GM20000 (cell line): Measurements from ENCODE around the gene ARID5A.

Experiments used
- DNase-seq: peaks from one replicate; pipeline ENCODE4 v3.0.0; 2012; ENCODE audit warnings: low spot score
- TF ChIP-seq, protein P1 (sequence below): IDR thresholded peaks from 2 replicates; pipeline ENCODE4 v1.5.1; 2012; ENCODE audit warnings: mild to moderate bottlenecking, control low read depth; ENCODE audit errors: extremely low read depth, missing control alignments

Gene ARID5A

DNA sequence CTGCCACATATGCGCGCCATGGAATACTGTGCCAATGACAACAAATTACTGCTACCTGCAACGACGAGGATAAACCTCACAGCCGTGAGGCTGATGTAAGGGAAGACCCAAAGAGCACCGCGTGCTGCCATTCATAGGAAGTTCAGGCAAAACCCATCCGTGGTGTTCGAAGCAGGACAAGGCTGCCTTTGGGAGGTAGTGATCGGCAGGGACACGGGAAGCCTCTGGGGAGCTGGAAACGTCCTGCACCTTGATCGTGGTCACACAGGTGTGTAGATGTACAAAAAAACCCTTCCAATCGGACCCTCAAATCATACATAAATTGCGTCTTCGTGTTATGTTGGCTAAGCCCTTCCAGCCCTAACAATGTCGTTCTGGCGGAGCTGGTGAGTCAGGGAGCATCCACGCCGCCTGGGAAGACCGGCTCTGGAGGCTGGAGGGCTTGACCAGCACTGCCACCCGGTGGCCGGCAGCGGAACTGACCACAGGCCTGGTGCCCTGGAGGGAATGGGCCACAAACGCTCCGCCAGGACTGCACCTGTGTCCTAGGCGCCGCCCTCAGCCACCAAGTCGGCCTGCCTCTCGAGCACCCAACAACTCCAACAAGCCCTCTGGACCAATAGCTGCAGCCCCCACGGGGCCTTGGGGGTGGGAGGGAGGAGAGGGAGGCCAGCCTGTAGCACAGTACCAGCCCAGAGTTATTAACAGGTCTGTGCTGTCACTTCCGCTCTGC lies 27.3 kb upstream of the ARID5A start:
- TF ChIP-seq, protein P1, sequence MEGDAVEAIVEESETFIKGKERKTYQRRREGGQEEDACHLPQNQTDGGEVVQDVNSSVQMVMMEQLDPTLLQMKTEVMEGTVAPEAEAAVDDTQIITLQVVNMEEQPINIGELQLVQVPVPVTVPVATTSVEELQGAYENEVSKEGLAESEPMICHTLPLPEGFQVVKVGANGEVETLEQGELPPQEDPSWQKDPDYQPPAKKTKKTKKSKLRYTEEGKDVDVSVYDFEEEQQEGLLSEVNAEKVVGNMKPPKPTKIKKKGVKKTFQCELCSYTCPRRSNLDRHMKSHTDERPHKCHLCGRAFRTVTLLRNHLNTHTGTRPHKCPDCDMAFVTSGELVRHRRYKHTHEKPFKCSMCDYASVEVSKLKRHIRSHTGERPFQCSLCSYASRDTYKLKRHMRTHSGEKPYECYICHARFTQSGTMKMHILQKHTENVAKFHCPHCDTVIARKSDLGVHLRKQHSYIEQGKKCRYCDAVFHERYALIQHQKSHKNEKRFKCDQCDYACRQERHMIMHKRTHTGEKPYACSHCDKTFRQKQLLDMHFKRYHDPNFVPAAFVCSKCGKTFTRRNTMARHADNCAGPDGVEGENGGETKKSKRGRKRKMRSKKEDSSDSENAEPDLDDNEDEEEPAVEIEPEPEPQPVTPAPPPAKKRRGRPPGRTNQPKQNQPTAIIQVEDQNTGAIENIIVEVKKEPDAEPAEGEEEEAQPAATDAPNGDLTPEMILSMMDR = peak; percentile 87
- DNase-seq = peak; percentile 83

DNA sequence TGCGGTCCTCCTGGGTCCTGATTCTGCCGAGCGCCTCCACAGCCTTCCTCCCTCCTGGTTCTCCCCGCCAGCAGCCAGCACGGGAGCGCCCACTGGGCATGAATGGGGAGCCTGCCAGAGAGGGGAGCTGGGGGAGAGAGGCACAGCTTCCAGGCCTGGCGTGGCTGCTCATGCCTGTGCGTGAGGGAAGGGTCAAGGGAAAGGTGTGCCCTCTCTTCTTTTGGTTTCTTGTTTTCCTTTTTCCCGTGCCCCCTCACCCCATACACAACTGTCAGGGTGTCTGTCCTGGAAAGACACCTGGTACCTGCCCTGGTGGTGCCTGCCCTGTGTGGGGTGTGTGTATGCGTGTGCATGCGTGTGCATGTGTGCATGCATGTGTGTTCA lies 26.7 kb upstream of the ARID5A start:
- no peak for DNase-seq
- TF ChIP-seq, protein P1 = no peak

DNA sequence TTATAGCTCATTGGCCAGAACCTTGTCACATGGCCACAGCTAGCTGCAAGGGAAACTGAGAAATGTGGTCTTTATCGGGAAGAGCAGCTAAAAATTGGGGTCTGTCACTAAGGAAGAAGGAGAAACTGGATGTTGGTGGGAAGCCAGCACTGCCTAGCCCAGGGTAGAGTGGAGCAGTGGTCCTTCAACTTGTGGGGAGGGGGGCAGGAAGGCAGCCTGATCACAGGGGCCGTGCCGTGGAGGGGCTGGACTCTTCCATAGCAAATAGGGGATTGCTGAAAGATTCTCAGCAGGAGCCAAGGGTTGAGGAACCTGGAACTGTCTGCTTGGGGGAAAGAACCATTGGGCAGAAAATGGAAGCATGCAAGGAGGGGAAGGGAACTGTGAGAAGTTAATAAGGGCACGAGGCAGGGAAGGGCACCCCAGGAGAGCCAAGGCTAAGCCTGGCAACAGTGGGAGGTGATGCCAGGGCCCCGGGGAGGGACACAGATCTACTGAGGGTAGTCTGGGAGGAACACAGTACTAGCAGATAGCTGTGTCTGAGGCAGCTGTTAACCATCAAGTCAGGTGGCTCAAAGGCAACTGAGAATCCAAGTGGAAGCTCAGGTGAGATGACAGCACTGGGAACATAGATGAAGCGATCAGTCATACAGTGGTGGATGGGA lies 25.5 kb upstream of the ARID5A start:
- TF ChIP-seq, protein P1 = no peak
- no peak for DNase-seq

DNA sequence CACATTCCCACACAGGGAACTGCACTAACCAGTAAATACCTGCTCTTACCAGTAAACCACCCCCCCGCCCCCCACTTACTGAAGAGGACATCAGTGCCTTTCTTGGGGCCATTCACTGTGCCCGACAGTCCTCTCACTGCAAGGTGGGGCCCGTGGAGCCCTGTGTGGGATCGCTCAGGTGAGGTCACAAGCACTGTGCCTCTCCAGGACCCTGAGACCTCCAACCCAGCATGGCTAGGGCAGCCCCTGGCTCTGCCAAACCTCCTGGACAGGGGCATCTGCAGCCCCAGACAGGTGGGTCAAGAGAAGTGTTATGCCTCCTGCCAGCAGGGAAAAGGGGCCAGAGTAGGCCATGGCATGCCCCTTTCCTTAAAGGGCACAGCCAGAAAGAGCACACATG lies 24.7 kb upstream of the ARID5A start:
- DNase-seq = no peak
- TF ChIP-seq, protein P1 = no peak

DNA sequence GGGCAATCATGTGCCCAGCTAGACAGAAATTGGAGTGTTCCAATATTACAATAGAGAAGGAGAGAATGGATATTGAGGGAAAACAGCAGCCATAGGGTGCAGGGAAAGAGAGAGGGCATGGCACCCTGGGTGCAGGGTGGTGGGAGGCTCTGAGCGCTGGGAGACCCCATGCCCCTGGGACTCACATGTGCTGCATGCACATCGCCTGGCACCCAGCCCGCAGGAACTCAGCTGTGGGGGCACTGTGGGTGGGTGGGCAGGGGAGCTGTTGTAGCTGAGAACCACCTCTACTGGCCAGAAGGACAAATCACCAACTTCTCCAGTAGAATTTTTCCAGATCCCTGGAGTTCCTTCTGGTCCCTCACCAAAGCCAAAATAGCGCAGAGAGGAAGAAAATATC lies 24.2 kb upstream of the ARID5A start:
- TF ChIP-seq, protein P1 = no peak
- DNase-seq = no peak

DNA sequence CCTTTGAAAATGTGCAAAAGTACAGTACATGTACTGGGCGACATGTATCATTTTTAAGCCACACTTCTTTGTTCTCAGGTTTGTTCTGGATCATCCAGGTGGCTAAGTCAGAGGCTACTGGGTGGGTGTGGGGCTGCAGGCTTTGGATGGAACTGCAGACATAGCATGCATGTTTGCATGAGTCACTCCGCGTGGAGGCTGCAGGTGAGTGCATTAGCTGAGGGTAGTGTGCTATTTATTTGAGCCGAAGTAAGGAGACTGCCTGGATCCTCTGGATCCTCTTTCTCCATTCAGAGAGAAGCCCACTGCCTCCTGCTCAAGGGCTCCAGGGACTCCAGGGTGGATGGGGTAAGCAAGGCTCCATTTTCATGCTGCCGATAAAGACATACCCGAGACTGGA lies 22.0 kb upstream of the ARID5A start:
- TF ChIP-seq, protein P1 = no peak
- DNase-seq = no peak

DNA sequence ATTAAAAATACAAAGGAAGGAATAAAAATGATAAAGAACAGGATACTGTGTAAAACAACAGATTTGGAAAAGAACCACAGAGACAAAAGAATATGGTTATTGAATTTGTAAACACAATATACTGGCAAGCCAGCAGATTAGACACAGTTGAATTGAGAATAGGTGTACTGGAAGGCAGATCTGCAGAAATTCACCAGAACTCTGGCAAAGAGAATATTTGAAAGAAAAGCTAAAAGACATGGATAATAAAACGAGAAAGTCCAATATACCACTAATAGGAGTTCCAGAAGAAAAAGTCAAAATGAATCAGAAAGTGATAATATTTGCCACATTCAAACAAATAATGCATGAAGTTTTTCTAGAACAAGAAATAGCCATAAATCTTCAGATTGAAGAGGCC lies 19.5 kb upstream of the ARID5A start:
- DNase-seq = no peak
- TF ChIP-seq, protein P1 = no peak
